OCI-LY3 (cell line): ENCODE measurements around the gene ZNF423.

Experiments
- CTCF ChIP-seq: fragments of 200-600, 300-600 bp; sonication (generic); IDR thresholded peaks from 2 replicates; pipeline ENCODE4 v1.5.1; 2014; ENCODE audit warnings: antibody characterized with exemption, low read length, low read depth
- EZH2phosphoT487 ChIP-seq: fragments of 200-600 bp; shearing (Covaris generic); IDR thresholded peaks from 2 replicates; pipeline ENCODE4 v1.6.1; 2018; ENCODE audit warnings: antibody characterized with exemption, mixed run types, low read depth

GRCh38 chr16:49675413-49675812, 180.5 kb downstream of the ZNF423 start:
- TF ChIP-seq CTCF = no peak
- TF ChIP-seq EZH2phosphoT487 = no peak
